Uterus (tissue), 2 donors: ENCODE results near the gene CRADD.

ENCODE experiments used
- CTCF ChIP-seq, 4 experiments: fragments of 200-600 bp in 2 of 4; fragments of 450-650 bp in 2 of 4; sonication (generic) in 2 of 4; IDR thresholded peaks; one replicate each; pipeline ENCODE4 v1.5.1; 2016 to 2019; ENCODE audit warnings: antibody characterized with exemption in 4 of 4, mild to moderate bottlenecking in 2 of 4, moderate library complexity in 1 of 4
- POLR2A ChIP-seq, 2 donors: fragments of 450-650 bp; IDR thresholded peaks; one replicate each; pipeline ENCODE4 v1.6.1; 2016; ENCODE audit warnings: antibody characterized with exemption in 2 of 2, mild to moderate bottlenecking in 1 of 2, moderate library complexity in 1 of 2

DNA sequence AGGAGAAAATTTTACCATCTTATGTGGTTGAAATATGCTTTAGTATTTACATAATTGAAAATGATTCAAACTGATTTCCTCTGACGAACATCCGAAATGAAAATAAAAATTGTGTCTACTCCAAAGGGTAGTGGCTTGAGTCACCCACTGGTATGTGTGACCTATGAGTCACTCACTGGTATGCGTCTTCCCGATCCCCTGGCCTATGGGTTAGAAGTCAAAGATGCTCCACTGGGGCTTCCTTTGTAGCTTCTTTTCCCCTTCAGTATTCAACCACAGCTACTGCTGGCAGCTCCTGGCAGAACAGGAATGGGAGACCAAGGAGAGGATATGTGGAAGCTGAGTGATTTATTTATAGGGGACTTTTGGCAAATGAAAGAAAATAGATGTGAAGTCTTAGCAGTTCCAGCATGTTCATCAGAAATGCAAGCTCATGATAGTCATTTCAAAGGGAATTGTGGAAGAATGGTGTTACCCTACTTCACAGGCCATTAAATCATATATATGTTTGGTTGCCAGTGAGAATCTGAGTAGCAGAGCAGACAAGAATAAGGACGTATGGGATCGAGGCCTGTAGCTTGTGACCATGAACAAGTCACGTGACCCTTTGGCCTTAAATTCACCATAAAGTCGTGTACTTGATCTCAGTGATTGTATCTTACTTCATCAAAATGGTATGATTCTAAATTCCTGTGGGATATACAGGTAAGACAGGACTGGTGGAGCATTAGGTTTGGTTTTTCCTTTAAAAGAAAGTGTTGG lies 108.3 kb downstream of the CRADD start:
- TF ChIP-seq CTCF (IDR thresholded peaks at IDR 0.05) (no peak), POLR2A (IDR thresholded peaks at IDR 0.05) (no peak)
